ENCODE data around the gene BAIAP2. TPM values are rescaled to one million over a fixed set of nuclear protein-coding genes. Genes with fewer than 3 reads are reported as not detected.

The BAIAP2 gene
- total and polyA plus RNA-seq, 2 of the 13 experiments (the other 11 are each of a cell fraction or from before 2014, with no cell fraction given) = 22.5 to 24.0 TPM

GRCh38 chr17:81142301-81143199, 107.6 kb downstream of the BAIAP2 start (continued):
- TF ChIP-seq E2F2 (CRISPR knock-in tag; IDR thresholded peaks at IDR 0.05; ENCODE audit: borderline replicate concordance) (no peak), DR1 (CRISPR knock-in tag; IDR thresholded peaks at IDR 0.05) (no peak), GRHL1 (CRISPR knock-in tag; conservative IDR thresholded peaks at IDR 0.05) (no peak), ZNF383 (CRISPR knock-in tag; IDR thresholded peaks at IDR 0.05; ENCODE audit: borderline replicate concordance) (no peak), MED1 (CRISPR knock-in tag; IDR thresholded peaks at IDR 0.05) (0 out of 2 replicates have a peak, but pooled peaks have one; percentile 13), KAT8 (CRISPR knock-in tag; IDR thresholded peaks at IDR 0.05) (0 out of 2 replicates have a peak, but pooled peaks have one; percentile 43), ERF (CRISPR knock-in tag; IDR thresholded peaks at IDR 0.05) (peak; percentile 52; the same call in 1 of the 2 replicates), SNAI1 (CRISPR knock-in tag; IDR thresholded peaks at IDR 0.05; ENCODE audit: borderline replicate concordance) (no peak), CCAR2 (optimal IDR thresholded peaks at IDR 0.05; ENCODE audit: low read depth, low read length) (no peak), KDM2A (CRISPR knock-in tag; IDR thresholded peaks at IDR 0.05; ENCODE audit: borderline replicate concordance, low read depth) (peak; percentile 90), SP2 (CRISPR knock-in tag; IDR thresholded peaks at IDR 0.05) (no peak), ATM (IDR thresholded peaks at IDR 0.05; ENCODE audit: borderline replicate concordance) (no peak), TIGD3 (CRISPR knock-in tag; IDR thresholded peaks at IDR 0.05; ENCODE audit: borderline replicate concordance) (no peak), CEBPG (CRISPR knock-in tag; IDR thresholded peaks at IDR 0.05) (no peak), GTF2F1 (IDR thresholded peaks at IDR 0.05; ENCODE audit: low read length) (no peak), ZNF251 (CRISPR knock-in tag; IDR thresholded peaks at IDR 0.05) (no peak), LRRFIP1 (CRISPR knock-in tag; conservative IDR thresholded peaks at IDR 0.05) (no peak), ZNF883 (CRISPR knock-in tag; IDR thresholded peaks at IDR 0.05; ENCODE audit: not compliant biosample characterization) (peak; percentile 91), HMG20A (CRISPR knock-in tag; IDR thresholded peaks at IDR 0.05; ENCODE audit: borderline replicate concordance) (peak; percentile 9; the same call in 1 of the 2 replicates), DRAP1 (CRISPR knock-in tag; IDR thresholded peaks at IDR 0.05) (0 out of 2 replicates have a peak, but pooled peaks have one; percentile 28), KLF9 (CRISPR knock-in tag; IDR thresholded peaks at IDR 0.05; ENCODE audit: low read depth) (no peak), DPF2 (CRISPR knock-in tag; IDR thresholded peaks at IDR 0.05; ENCODE audit: borderline replicate concordance, low read depth) (no peak), ZNF235 (CRISPR knock-in tag; IDR thresholded peaks at IDR 0.05; ENCODE audit: borderline replicate concordance) (0 out of 2 replicates have a peak, but pooled peaks have one; percentile 44)
